Astrocyte (in vitro differentiated cells and primary cell): ENCODE measurements around the gene CCDC178.

ENCODE experiments used
- CTCF ChIP-seq: IDR thresholded peaks from 2 replicates; pipeline ENCODE4 v1.5.1; 2011; ENCODE audit warnings: low read depth, mild to moderate bottlenecking, inconsistent platforms, low read length, moderate library complexity; ENCODE audit not compliant: insufficient read depth
- EZH2 ChIP-seq: IDR thresholded peaks from 2 replicates; pipeline ENCODE4 v1.6.1; 2012; ENCODE audit warnings: mild to moderate bottlenecking, low read length, inconsistent platforms; ENCODE audit not compliant: insufficient read depth

- TF ChIP-seq CTCF (no peak), EZH2 (no peak)
Measured at GRCh38 chr18:33161131-33161530, 279.4 kb downstream of the CCDC178 start.
